ENCODE results near the gene FBXO45. TPM values are rescaled to one million over a fixed set of nuclear protein-coding genes. Genes with fewer than 3 reads are reported as not detected.
"Not testable (repeated sequence)": the region's sequence is repeated elsewhere in the genome, so short reads cannot be mapped to it uniquely, and the experiment has no call there.

Gene FBXO45
- 1 to 10 TPM; 3.8 to 5.5 (median 4.4) TPM for total RNA-seq
- long read RNA-seq: 0 reads

- WGBS (ENCODE audit: insufficient coverage, low coverage, low lambda C conversion rate, missing lambda C conversion rate): 0% methylated on average over 18 of the region's 87 CpGs
- TF ChIP-seq POLR2A (IDR thresholded peaks at IDR 0.05) (peak; percentile 64), CTCF (IDR thresholded peaks at IDR 0.05) (no peak)
- DNase-seq (peak; percentile 97 to 98 (median 97)), ATAC-seq (peak; percentile 99)
- intact Hi-C loops (cut with DNase I): no loop called here
- peaks cover 0 to 4% (median 0%) of the 10 kb centered on the region in 4 donors for H3K36me3 ChIP-seq
- no peaks in the 10 kb centered on the region for H3K27me3 ChIP-seq
- peak within 1 kb of the TSS; percentile 20 to 73 (median 67) for H3K27ac ChIP-seq
- H3K4me3 ChIP-seq: peak within 1 kb of the TSS; percentile 93 to 97 (median 95)
- H3K4me1 ChIP-seq: peaks cover 0 to 13% (median 6%) of the 10 kb centered on the region in 4 donors
- no peaks in the 10 kb centered on the region for H3K9me3 ChIP-seq
Measured at GRCh38 chr3:196568246-196569002, at the start of gene FBXO45, which contains the start of gene WDR53. TSS of gene FBXO45 (plus strand) at chr3:196568660. CDS start at chr3:196568985, 325 bp downstream. TSS of gene WDR53 (minus strand) at chr3:196568554. CDS start at chr3:196561475, 7,079 bp downstream.

GRCh38 chr3:196518966-196519717 is 49.3 kb upstream of the FBXO45 start:
- H3K36me3 ChIP-seq: no peaks in the 10 kb centered on the region
- intact Hi-C loops (cut with DNase I): no loop called here
- H3K4me1 ChIP-seq: no peaks in the 10 kb centered on the region
- no peaks in the 10 kb centered on the region for H3K27me3 ChIP-seq
- no peak overlapping the region for H3K4me3 ChIP-seq
- peak in 2 of 3 donors; percentile 32 to 63 for DNase-seq
- 26% methylated on average over 12 of the region's 12 CpGs for WGBS (ENCODE audit: insufficient coverage, low coverage, low lambda C conversion rate, missing lambda C conversion rate)
- no peak overlapping the region for H3K27ac ChIP-seq
- H3K9me3 ChIP-seq: peaks cover 0 to 16% (median 9%) of the 10 kb centered on the region in 4 donors
- ATAC-seq: peak; percentile 63 to 82 (median 72)
- TF ChIP-seq POLR2A (IDR thresholded peaks at IDR 0.05): no peak
- peak; percentile 39 to 57 (median 49) for TF ChIP-seq CTCF (IDR thresholded peaks at IDR 0.05)

- H3K36me3 ChIP-seq: no peaks in the 10 kb centered on the region
- H3K27ac ChIP-seq: no peak overlapping the region
- no peak overlapping the region for H3K4me3 ChIP-seq
- no peaks in the 10 kb centered on the region for H3K27me3 ChIP-seq
- no peaks in the 10 kb centered on the region for H3K4me1 ChIP-seq
- TF ChIP-seq POLR2A (IDR thresholded peaks at IDR 0.05) (no peak), CTCF (IDR thresholded peaks at IDR 0.05) (no peak)
- ATAC-seq (no peak), DNase-seq (no peak)
- intact Hi-C loops (cut with DNase I): no loop called here
- H3K9me3 ChIP-seq: peaks cover 0 to 16% (median 9%) of the 10 kb centered on the region in 4 donors
- WGBS (ENCODE audit: insufficient coverage, low coverage, low lambda C conversion rate, missing lambda C conversion rate): 74% methylated on average over 3 of the region's 5 CpGs
Measured at GRCh38 chr3:196519718-196520082, 48.8 kb upstream of the FBXO45 start.

- H3K36me3 ChIP-seq; DNase-seq; H3K4me3 ChIP-seq; intact Hi-C loops (cut with DNase I); ATAC-seq; H3K27me3 ChIP-seq; H3K27ac ChIP-seq; H3K4me1 ChIP-seq: not testable (repeated sequence)
- WGBS (ENCODE audit: insufficient coverage, low coverage, low lambda C conversion rate, missing lambda C conversion rate): 64% methylated on average over 12 of the region's 12 CpGs
- peaks cover 0 to 16% (median 9%) of the 10 kb centered on the region in 4 donors for H3K9me3 ChIP-seq
Measured at GRCh38 chr3:196521291-196521690, 47.2 kb upstream of the FBXO45 start.

- Histone ChIP-seq H3K9me3 (peaks cover 0 to 16% (median 8%) of the 10 kb centered on the region in 4 donors), H3K4me3 (no peak overlapping the region), H3K27ac (no peak overlapping the region), H3K4me1 (no peaks in the 10 kb centered on the region), H3K27me3 (no peaks in the 10 kb centered on the region), H3K36me3 (no peaks in the 10 kb centered on the region)
- intact Hi-C loops (cut with DNase I): no loop called here
- ATAC-seq: no peak
- TF ChIP-seq CTCF (IDR thresholded peaks at IDR 0.05): no peak
- TF ChIP-seq POLR2A (IDR thresholded peaks at IDR 0.05): no peak
- no peak for DNase-seq
- 89% methylated on average over 4 of the region's 4 CpGs for WGBS (ENCODE audit: insufficient coverage, low coverage, low lambda C conversion rate, missing lambda C conversion rate)
Measured at GRCh38 chr3:196523841-196524240, 44.6 kb upstream of the FBXO45 start.

All from right lobe of liver (tissue), 6 donors.